Psoas muscle (tissue), 8 donors: ENCODE data around the gene BCL11A. TPM values are rescaled to one million over a fixed set of nuclear protein-coding genes. Genes with fewer than 3 reads are reported as not detected.

Experiments
- ATAC-seq, 4 donors: fragments of 200-7000 bp; cut with Tn5 transposase; one replicate each; pipeline ENCODE4 v1.9.1; 2020; ENCODE audit warnings: moderate library complexity in 3 of 4, mild to moderate bottlenecking in 2 of 4
- DNase-seq, 2 donors: peaks; one replicate each; pipeline ENCODE4 v3.0.0-alpha.2; 2020
- H3K27ac ChIP-seq: fragments of 200-600 bp; one replicate; pipeline ENCODE4 v1.8.0; 2022
- H3K27me3 ChIP-seq, 3 donors: fragments of 200-600 bp in 1 of 3; one replicate each; pipeline versions ENCODE4 v1.6.1 to v1.8.0; 2013 to 2022; ENCODE audit warnings: low read length in 2 of 3, mild to moderate bottlenecking in 2 of 3, moderate library complexity in 1 of 3; ENCODE audit not compliant: insufficient read depth in 3 of 3
- H3K36me3 ChIP-seq, 2 donors: fragments of 200-600 bp in 1 of 2; one replicate each; pipeline versions ENCODE4 v1.6.1 to v1.8.0; 2013 to 2022; ENCODE audit warnings: low read depth in 1 of 2, mild to moderate bottlenecking in 1 of 2, moderate library complexity in 1 of 2; ENCODE audit not compliant: insufficient read depth in 1 of 2
- H3K4me1 ChIP-seq: fragments of 200-600 bp; one replicate; pipeline ENCODE4 v1.8.0; 2022
- H3K4me3 ChIP-seq: fragments of 200-600 bp; one replicate; pipeline ENCODE4 v1.8.0; 2022; ENCODE audit warnings: mild to moderate bottlenecking
- H3K9me3 ChIP-seq: fragments of 200-600 bp; one replicate; pipeline ENCODE4 v1.8.0; 2022
- WGBS, 3 donors: extraction: QIAGEN DNeasy Blood & Tissue Kit; methylation state at CpG; one replicate each; pipeline versions ENCODE4 v1.1.6 to v1.1.7; 2013; 5-methylcytosine and 5-hydroxymethylcytosine counted together
- intact Hi-C, 2 donors: fragments of 100-400 bp; cut with DNase I; formaldehyde crosslinking; loops; one replicate each; pipeline versions ENCODE4 v1.11.0 to v1.14.2; 2022
- polyA plus RNA-seq, 3 donors: library from polyadenylated mRNA; stranded (reverse); fragments of 200-250 nt; gene quantifications; one replicate each; pipeline ENCODE4 v1.2.3, GENCODE V29; 2013
- total RNA-seq, 4 donors: library from RNA; stranded (reverse); fragmentation: NEBNext Ultra II Directional in 2 of 4; extraction: Animal tissue kit (Norgen Biotek cat#: 25700) in 2 of 4; gene quantifications; one replicate each; pipeline versions ENCODE4 v1.2.1 to v1.2.4, GENCODE V29; 2021 to 2023
- TF ChIP-seq, protein P1 (sequence below): fragments of 200-600 bp; IDR thresholded peaks from one replicate; pipeline ENCODE4 v1.8.0; 2022; ENCODE audit warnings: antibody characterized with exemption
- donor health status: healthy with polysubstance abuse.
- donor health status: DM: no; HTN: no; CAD: no; lungs with moderate emphysema.
- donor health status: Bipolar disorder and iron deficiency.
- donor health status: healthy.
- donor health status: DM: yes; HTN: yes; CAD: no.
- donor health status: DM: no; HTN: no; CAD: no.
- donor health status: DM: no; HTN: no; CAD: no.
- donor health status: DM: yes; HTN: yes; CAD: no.

The BCL11A gene
- total and polyA plus RNA-seq, 7 donors = 0.01 to 0.66 (median 0.39) TPM; not detected in 1

GRCh38 chr2:60534052-60534685 is 19.3 kb downstream of the BCL11A start:
- no peak for DNase-seq
- H3K36me3 ChIP-seq = no peaks in the 10 kb centered on the region
- intact Hi-C loops = no loop called here
- no peak overlapping the region for H3K4me3 ChIP-seq
- 67 to 72% (median 67%) methylated on average over 8 of the region's 8 CpGs for WGBS, 3 donors
- H3K27ac ChIP-seq = no peak overlapping the region
- TF ChIP-seq, protein P1, sequence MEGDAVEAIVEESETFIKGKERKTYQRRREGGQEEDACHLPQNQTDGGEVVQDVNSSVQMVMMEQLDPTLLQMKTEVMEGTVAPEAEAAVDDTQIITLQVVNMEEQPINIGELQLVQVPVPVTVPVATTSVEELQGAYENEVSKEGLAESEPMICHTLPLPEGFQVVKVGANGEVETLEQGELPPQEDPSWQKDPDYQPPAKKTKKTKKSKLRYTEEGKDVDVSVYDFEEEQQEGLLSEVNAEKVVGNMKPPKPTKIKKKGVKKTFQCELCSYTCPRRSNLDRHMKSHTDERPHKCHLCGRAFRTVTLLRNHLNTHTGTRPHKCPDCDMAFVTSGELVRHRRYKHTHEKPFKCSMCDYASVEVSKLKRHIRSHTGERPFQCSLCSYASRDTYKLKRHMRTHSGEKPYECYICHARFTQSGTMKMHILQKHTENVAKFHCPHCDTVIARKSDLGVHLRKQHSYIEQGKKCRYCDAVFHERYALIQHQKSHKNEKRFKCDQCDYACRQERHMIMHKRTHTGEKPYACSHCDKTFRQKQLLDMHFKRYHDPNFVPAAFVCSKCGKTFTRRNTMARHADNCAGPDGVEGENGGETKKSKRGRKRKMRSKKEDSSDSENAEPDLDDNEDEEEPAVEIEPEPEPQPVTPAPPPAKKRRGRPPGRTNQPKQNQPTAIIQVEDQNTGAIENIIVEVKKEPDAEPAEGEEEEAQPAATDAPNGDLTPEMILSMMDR = no peak
- peaks cover 4 to 36% (median 8%) of the 10 kb centered on the region in 3 donors for H3K27me3 ChIP-seq
- no peaks in the 10 kb centered on the region for H3K4me1 ChIP-seq
- no peak for ATAC-seq
- no peaks in the 10 kb centered on the region for H3K9me3 ChIP-seq

GRCh38 chr2:60533101-60534051 is 20.1 kb downstream of the BCL11A start:
- Histone ChIP-seq H3K36me3 (no peaks in the 10 kb centered on the region), H3K9me3 (no peaks in the 10 kb centered on the region), H3K27me3 (peaks cover 4 to 44% (median 8%) of the 10 kb centered on the region in 3 donors), H3K4me3 (no peak overlapping the region), H3K27ac (no peak overlapping the region), H3K4me1 (no peaks in the 10 kb centered on the region)
- DNase-seq = no peak
- no peak for ATAC-seq
- 30 to 43% (median 36%) methylated on average over 13 of the region's 13 CpGs for WGBS, 3 donors
- intact Hi-C loops = no loop called here
- TF ChIP-seq, protein P1 = no peak

DNA sequence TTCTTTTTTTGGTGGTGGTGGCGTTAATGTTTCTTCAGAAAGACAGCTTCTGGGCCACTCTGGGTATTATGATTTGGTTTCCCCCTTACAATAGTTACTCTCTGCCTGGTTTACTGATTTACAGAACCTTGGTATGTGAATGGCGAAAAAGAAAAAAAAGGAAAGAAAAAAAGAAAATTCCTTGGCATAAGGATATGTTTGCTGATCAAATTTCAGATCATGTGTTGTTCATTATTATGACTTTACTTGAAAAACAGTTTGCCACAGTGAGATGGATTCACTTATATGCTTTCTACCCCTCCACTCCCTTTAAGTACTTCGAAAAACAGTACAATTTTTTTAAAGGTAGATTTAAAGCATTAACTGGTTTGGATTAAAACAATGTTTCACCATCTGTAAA is 21.0 kb downstream of the BCL11A start:
- H3K4me1 ChIP-seq = no peaks in the 10 kb centered on the region
- peaks cover 4 to 47% (median 8%) of the 10 kb centered on the region in 3 donors for H3K27me3 ChIP-seq

DNA sequence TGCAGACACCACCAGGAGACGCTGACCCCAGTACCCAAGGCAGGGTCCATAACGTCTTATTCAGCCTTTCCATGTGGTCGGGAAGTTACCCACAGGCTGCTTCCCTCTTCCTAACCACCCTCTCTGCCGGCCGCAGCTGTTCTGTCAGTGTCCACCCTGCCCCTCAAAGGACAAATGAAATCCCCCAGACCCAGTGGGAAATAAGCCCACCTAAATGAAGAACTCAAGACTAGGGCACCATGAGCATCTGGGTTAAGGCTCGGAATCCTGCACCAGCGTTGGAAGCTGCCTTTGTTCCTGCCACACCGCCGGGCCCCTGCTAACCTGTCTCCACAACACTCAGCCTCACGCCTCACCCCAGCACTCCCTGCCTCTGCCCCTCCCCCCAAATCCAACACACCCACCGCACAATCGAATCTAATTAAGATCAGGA is 21.7 kb downstream of the BCL11A start:
- H3K9me3 ChIP-seq = no peaks in the 10 kb centered on the region
- no peaks in the 10 kb centered on the region for H3K4me1 ChIP-seq
- peaks cover 4 to 48% (median 8%) of the 10 kb centered on the region in 3 donors for H3K27me3 ChIP-seq
- no peaks in the 10 kb centered on the region for H3K36me3 ChIP-seq
- no peak overlapping the region for H3K4me3 ChIP-seq
- DNase-seq = no peak
- intact Hi-C loops = no loop called here
- TF ChIP-seq, protein P1 = no peak
- 83 to 85% (median 84%) methylated on average over 12 of the region's 12 CpGs for WGBS, 3 donors
- no peak overlapping the region for H3K27ac ChIP-seq
- ATAC-seq = no peak

More for the DNA sequence above, 21.0 kb downstream of the BCL11A start:
- DNase-seq (no peak), ATAC-seq (no peak)
- H3K27ac ChIP-seq = no peak overlapping the region
- no peaks in the 10 kb centered on the region for H3K36me3 ChIP-seq
- H3K4me3 ChIP-seq = no peak overlapping the region
- 87 to 92% (median 89%) methylated on average over 3 of the region's 3 CpGs for WGBS, 3 donors
- TF ChIP-seq, protein P1 = no peak
- intact Hi-C loops = no loop called here
- no peaks in the 10 kb centered on the region for H3K9me3 ChIP-seq
